ENCODE data around the gene PAQR4.

Gene PAQR4

GRCh38 chr16:2987833-2988232, 18.7 kb downstream of the PAQR4 start:
- H3K4me3 ChIP-seq (ENCODE audit: low read length): no peak overlapping the region
- no peaks in the 10 kb centered on the region for H3K9me3 ChIP-seq (replicated peaks; ENCODE audit: insufficient read depth, low read length)
- H3K79me2 ChIP-seq (ENCODE audit: low read length): no peaks in the 10 kb centered on the region
- H3K4me2 ChIP-seq (ENCODE audit: low read depth, low read length): no peak overlapping the region
- peaks cover 90% of the 10 kb centered on the region for H3K27me3 ChIP-seq (replicated peaks; ENCODE audit: insufficient read depth, low read length)
- no peak overlapping the region for H3K9ac ChIP-seq (ENCODE audit: low read length)
- DNase-seq: no peak
- no peaks in the 10 kb centered on the region for H3K36me3 ChIP-seq (replicated peaks; ENCODE audit: insufficient read depth, low read length)
- H4K20me1 ChIP-seq (ENCODE audit: insufficient read depth, low read length): no peaks in the 10 kb centered on the region
- no peaks in the 10 kb centered on the region for H3K9me2 ChIP-seq (replicated peaks; ENCODE audit: insufficient read depth, low read length)
- 0 out of 2 replicates have a peak, but pooled peaks cover 2% of the 10 kb centered on the region for H3F3A ChIP-seq (ENCODE audit: insufficient read depth, low read length)
- no peak for TF ChIP-seq EZH2phosphoT487 (IDR thresholded peaks at IDR 0.05; ENCODE audit: low read length)
- no peak for TF ChIP-seq CTCF (IDR thresholded peaks at IDR 0.05; ENCODE audit: low read length)
- TF ChIP-seq EZH2 (optimal IDR thresholded peaks at IDR 0.05; ENCODE audit: low read depth, low read length): no peak
- H3K27ac ChIP-seq (ENCODE audit: low read length): no peak overlapping the region
- H3K4me1 ChIP-seq (ENCODE audit: low read length): peaks cover 5% of the 10 kb centered on the region; the same call in 1 of the 2 replicates
- no peak overlapping the region for H2AFZ ChIP-seq (ENCODE audit: low read length)

- Histone ChIP-seq H4K20me1 (ENCODE audit: insufficient read depth, low read length) (no peaks in the 10 kb centered on the region), H2AFZ (ENCODE audit: low read length) (no peak overlapping the region), H3K9me3 (replicated peaks; ENCODE audit: insufficient read depth, low read length) (no peaks in the 10 kb centered on the region), H3K27ac (ENCODE audit: low read length) (no peak overlapping the region), H3F3A (ENCODE audit: insufficient read depth, low read length) (no peaks in the 10 kb centered on the region), H3K9me2 (replicated peaks; ENCODE audit: insufficient read depth, low read length) (no peaks in the 10 kb centered on the region), H3K27me3 (replicated peaks; ENCODE audit: insufficient read depth, low read length) (peaks cover 98% of the 10 kb centered on the region), H3K79me2 (ENCODE audit: low read length) (no peaks in the 10 kb centered on the region), H3K4me1 (ENCODE audit: low read length) (peaks cover 5% of the 10 kb centered on the region; the same call in 1 of the 2 replicates), H3K4me3 (ENCODE audit: low read length) (no peak overlapping the region), H3K36me3 (replicated peaks; ENCODE audit: insufficient read depth, low read length) (no peaks in the 10 kb centered on the region), H3K9ac (ENCODE audit: low read length) (no peak overlapping the region), H3K4me2 (ENCODE audit: low read depth, low read length) (no peak overlapping the region)
- DNase-seq: no peak
- TF ChIP-seq CTCF (IDR thresholded peaks at IDR 0.05; ENCODE audit: low read length) (no peak), EZH2phosphoT487 (IDR thresholded peaks at IDR 0.05; ENCODE audit: low read length) (no peak), EZH2 (optimal IDR thresholded peaks at IDR 0.05; ENCODE audit: low read depth, low read length) (no peak)
Measured at GRCh38 chr16:2988590-2989099, 19.5 kb downstream of the PAQR4 start.

GRCh38 chr16:2990891-2991290, 21.7 kb downstream of the PAQR4 start:
- H3K27me3 ChIP-seq (replicated peaks; ENCODE audit: insufficient read depth, low read length): peaks cover 100% of the 10 kb centered on the region
- no peak for TF ChIP-seq EZH2 (optimal IDR thresholded peaks at IDR 0.05; ENCODE audit: low read depth, low read length)

GRCh38 chr16:2991566-2992261, 22.6 kb downstream of the PAQR4 start:
- no peak overlapping the region for H3K4me2 ChIP-seq (ENCODE audit: low read depth, low read length)
- no peaks in the 10 kb centered on the region for H3K79me2 ChIP-seq (ENCODE audit: low read length)
- H3K27ac ChIP-seq (ENCODE audit: low read length): no peak overlapping the region
- H3K36me3 ChIP-seq (replicated peaks; ENCODE audit: insufficient read depth, low read length): no peaks in the 10 kb centered on the region
- no peak overlapping the region for H3K4me3 ChIP-seq (ENCODE audit: low read length)
- no peaks in the 10 kb centered on the region for H3K4me1 ChIP-seq (ENCODE audit: low read length)
- H2AFZ ChIP-seq (ENCODE audit: low read length): no peak overlapping the region
- H3K27me3 ChIP-seq (replicated peaks; ENCODE audit: insufficient read depth, low read length): peaks cover 100% of the 10 kb centered on the region
- no peak for TF ChIP-seq EZH2 (optimal IDR thresholded peaks at IDR 0.05; ENCODE audit: low read depth, low read length)
- no peak for TF ChIP-seq CTCF (IDR thresholded peaks at IDR 0.05; ENCODE audit: low read length)
- no peak for TF ChIP-seq EZH2phosphoT487 (IDR thresholded peaks at IDR 0.05; ENCODE audit: low read length)
- no peaks in the 10 kb centered on the region for H3F3A ChIP-seq (ENCODE audit: insufficient read depth, low read length)
- no peak overlapping the region for H3K9ac ChIP-seq (ENCODE audit: low read length)
- DNase-seq: no peak
- H4K20me1 ChIP-seq (ENCODE audit: insufficient read depth, low read length): no peaks in the 10 kb centered on the region
- no peaks in the 10 kb centered on the region for H3K9me2 ChIP-seq (replicated peaks; ENCODE audit: insufficient read depth, low read length)
- no peaks in the 10 kb centered on the region for H3K9me3 ChIP-seq (replicated peaks; ENCODE audit: insufficient read depth, low read length)

More at GRCh38 chr16:2990891-2991290, 21.7 kb downstream of the PAQR4 start:
- no peak for DNase-seq
- no peaks in the 10 kb centered on the region for H3F3A ChIP-seq (ENCODE audit: insufficient read depth, low read length)
- H3K9ac ChIP-seq (ENCODE audit: low read length): no peak overlapping the region
- H3K27ac ChIP-seq (ENCODE audit: low read length): no peak overlapping the region
- H3K4me1 ChIP-seq (ENCODE audit: low read length): no peaks in the 10 kb centered on the region
- no peaks in the 10 kb centered on the region for H3K36me3 ChIP-seq (replicated peaks; ENCODE audit: insufficient read depth, low read length)
- H3K4me3 ChIP-seq (ENCODE audit: low read length): no peak overlapping the region
- no peak overlapping the region for H2AFZ ChIP-seq (ENCODE audit: low read length)
- no peaks in the 10 kb centered on the region for H4K20me1 ChIP-seq (ENCODE audit: insufficient read depth, low read length)
- H3K9me2 ChIP-seq (replicated peaks; ENCODE audit: insufficient read depth, low read length): no peaks in the 10 kb centered on the region
- no peaks in the 10 kb centered on the region for H3K9me3 ChIP-seq (replicated peaks; ENCODE audit: insufficient read depth, low read length)
- H3K79me2 ChIP-seq (ENCODE audit: low read length): no peaks in the 10 kb centered on the region
- H3K4me2 ChIP-seq (ENCODE audit: low read depth, low read length): no peak overlapping the region
